GM12872 (cell line): ENCODE measurements around the gene ANLN.

Source experiments
- TF ChIP-seq, protein P1 (sequence below): IDR thresholded peaks from 3 replicates; pipeline ENCODE4 v1.5.1; 2011; ENCODE audit warnings: low read depth, mild to moderate bottlenecking, low read length, moderate library complexity; ENCODE audit not compliant: insufficient read depth

The ANLN gene

DNA sequence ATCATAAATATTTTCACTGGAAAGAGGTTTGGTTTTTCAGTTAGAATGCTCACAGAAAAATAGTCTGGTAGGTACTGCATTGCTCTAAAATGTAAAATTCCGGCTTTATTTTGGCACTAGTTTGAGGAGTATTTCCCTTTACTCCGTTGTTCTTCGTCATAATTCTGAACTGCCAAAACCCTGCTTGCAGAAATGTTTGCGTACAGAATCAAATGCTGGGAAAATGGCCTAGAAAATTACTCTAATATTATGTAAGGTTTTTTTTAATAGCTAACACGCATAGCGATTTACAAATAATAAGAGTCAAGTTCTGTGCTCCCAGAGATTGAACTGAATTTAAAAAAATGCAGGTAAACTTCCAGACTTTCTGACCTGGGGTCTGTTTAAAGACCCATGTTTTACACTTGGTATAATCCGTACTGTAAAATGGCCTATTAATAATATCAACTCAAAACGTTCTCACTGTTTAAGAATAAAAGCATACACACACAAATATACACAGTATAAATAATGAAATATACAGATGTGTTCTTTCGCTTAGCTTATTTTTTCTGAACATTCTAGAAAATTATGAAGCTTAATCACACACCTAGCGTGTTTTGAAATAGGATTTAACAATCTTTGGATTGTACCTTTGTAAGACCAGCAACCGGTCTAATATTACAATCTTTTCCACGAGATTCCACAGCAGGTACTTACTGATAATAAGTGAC, 23.5 kb upstream of the ANLN start:
- TF ChIP-seq, protein P1, sequence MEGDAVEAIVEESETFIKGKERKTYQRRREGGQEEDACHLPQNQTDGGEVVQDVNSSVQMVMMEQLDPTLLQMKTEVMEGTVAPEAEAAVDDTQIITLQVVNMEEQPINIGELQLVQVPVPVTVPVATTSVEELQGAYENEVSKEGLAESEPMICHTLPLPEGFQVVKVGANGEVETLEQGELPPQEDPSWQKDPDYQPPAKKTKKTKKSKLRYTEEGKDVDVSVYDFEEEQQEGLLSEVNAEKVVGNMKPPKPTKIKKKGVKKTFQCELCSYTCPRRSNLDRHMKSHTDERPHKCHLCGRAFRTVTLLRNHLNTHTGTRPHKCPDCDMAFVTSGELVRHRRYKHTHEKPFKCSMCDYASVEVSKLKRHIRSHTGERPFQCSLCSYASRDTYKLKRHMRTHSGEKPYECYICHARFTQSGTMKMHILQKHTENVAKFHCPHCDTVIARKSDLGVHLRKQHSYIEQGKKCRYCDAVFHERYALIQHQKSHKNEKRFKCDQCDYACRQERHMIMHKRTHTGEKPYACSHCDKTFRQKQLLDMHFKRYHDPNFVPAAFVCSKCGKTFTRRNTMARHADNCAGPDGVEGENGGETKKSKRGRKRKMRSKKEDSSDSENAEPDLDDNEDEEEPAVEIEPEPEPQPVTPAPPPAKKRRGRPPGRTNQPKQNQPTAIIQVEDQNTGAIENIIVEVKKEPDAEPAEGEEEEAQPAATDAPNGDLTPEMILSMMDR = no peak

DNA sequence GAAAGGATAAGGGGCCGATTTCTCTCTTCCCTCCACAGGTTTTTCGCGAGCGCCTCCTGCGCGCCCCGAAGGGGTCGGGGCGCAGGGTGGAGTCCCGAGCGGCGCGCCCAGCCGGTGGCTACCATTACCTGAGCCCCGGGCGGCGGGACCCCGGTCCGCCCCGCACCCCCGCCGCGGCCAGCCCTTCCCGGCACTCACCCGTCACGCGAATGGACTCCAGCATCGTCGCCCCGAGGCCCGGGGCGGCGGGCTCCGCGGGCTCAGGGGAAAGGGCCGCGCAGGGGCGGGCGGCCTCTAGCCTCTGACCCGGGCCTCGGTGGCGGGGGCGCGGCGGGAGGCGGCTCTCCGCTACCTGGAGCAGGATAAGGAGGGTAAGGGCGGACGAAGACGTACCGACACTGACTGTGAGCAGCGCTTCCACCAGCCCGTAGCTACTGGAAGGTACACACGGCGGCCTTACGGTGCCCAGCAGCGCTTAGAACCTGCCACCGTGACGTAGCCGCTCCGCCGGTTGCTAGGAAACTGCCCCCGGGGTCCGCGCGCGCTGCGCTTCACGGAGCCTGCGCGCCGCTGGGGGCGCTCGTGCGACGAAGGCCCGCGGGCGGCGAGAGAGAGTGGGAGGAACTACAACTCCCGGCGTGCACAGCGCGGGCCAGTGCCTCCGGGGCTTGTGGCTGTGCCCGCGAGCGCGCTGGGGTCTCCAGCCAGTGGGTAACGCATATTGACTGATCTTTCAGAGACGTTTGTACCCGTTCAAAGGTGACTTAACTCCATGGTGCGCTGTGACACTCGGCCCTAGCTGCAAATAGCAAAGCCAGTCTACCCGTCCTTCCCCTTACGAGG, 22.7 kb upstream of the ANLN start:
- TF ChIP-seq, protein P1 = peak; percentile 89

DNA sequence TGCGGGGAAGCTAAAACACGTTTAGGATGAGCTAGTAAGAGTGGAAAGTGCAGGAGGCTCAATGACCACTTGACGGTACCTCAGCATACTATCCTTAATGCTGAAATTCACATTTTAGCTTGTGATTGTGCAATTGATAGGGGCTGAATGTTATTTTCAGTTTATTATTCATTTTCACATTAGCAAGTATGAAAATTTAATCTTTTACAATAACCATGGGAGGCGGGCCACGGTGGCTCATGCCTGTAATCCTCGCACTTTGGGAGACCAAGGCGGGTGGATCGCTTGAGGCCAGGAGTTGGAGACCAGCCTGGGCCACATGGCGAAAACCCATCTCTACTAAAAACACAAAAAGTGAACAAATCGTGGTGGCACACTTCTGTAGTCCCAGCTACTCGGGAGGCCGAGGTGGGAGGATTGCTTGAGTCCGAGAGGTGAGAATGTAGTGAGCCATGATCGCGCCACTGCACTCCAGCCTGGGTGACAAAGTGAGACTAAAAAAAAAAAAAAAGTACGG, 22.0 kb upstream of the ANLN start:
- TF ChIP-seq, protein P1 = no peak

DNA sequence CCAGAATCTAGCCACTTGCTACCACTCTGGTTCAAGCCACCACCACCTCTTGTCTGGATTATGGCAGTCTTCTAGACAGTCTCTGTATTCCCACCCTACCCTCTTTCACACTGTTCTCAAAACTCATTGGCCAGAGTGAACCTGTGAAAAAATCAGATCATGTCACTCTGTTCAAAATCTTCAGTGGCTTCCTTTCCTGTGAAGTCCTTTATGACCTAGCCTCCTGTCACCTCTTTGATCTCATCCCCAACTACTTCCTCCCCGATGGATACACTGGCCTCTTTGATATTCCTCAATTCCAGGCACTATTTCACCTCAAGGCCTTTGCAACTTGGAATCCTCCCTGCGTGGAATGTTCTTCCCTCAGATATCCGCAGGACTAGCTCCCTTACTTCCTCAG, 21.2 kb upstream of the ANLN start:
- TF ChIP-seq, protein P1 = no peak

DNA sequence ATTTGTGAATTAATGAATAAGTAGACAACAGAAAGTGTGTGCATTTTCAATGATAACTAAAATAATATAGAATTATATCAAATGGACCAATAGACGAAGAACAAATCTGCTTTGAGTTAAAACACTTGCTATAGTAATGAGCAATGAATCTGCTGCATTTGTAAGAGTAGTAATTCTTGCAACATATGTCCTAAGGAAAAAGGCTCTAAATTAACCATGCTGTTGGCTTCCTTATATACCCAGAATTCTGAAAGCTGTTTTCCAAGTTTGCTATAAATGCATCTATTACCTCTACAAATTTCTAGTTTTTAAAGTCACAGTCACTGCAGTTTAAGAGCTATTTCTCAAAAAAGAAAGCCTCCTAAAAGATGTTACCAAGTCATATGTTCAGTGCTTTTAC, 20.5 kb upstream of the ANLN start:
- TF ChIP-seq, protein P1 = no peak

DNA sequence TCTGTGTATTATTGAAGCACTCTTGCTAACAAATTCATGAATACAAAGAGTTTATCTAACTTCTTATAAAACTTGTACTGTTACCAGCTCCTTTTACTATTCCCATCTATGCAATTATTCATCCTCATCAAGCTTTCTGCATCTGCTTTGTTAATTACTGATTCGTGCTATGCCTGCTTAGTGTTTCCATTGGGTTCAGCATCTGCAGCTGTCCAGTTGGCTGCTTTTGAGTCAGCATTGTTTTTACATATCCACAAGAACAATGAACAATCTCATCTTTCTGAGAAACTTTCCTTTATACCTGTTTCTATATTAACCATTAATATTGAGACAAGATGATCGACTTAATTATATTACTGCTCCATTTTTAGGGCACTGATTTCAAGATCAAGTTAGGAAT, 19.6 kb upstream of the ANLN start:
- TF ChIP-seq, protein P1 = no peak

DNA sequence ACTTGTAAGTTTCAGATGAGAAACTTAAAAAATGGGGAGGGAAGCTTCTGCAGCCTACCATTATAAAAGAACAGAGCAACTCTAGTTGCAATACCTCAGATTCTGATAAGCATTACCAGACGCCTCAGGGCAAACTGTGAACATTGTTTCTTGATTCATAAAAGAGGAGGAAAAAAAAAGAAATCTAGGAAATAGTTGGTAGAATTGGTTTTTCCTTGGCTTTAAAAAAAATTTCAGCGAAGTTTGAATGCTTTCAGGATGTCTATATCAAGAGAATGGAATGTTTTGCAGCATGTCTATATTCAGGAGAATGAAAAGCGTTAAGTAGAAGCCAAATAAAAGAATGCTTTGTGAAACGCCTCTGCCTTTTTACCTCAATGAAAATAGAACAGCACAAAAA, 17.5 kb upstream of the ANLN start:
- TF ChIP-seq, protein P1 = no peak
